Fibroblast of upper back skin (primary cell): ENCODE results near the gene POMT2.
A peak's percentile ranks its signal among the peaks of the same experiment; 100 is the strongest.
"Not testable (repeated sequence)": the region's sequence is repeated elsewhere in the genome, so short reads cannot be mapped to it uniquely, and the experiment has no call there.

ENCODE experiments used
- DNase-seq: peaks from one replicate; pipeline ENCODE4 v3.0.0-alpha.2; 2013

The POMT2 gene

GRCh38 chr14:77324816-77325745, 4.4 kb upstream of the POMT2 start:
- no peak for DNase-seq

GRCh38 chr14:77324289-77324688, 3.6 kb upstream of the POMT2 start:
- DNase-seq, result no peak

- DNase-seq, result no peak
These were observed 2.9 kb upstream of the POMT2 start for GRCh38 chr14:77323571-77323970.

GRCh38 chr14:77322951-77323350, 2.3 kb upstream of the POMT2 start:
- no peak for DNase-seq

GRCh38 chr14:77322250-77322902, 1.7 kb upstream of the POMT2 start:
- DNase-seq, result no peak

- no peak for DNase-seq
These were observed 1.3 kb downstream of the POMT2 start for GRCh38 chr14:77319422-77319821.

- DNase-seq, result not testable (repeated sequence)
These were observed 1.9 kb downstream of the POMT2 start for GRCh38 chr14:77318756-77319155.

- no peak for DNase-seq
These were observed 2.6 kb downstream of the POMT2 start for GRCh38 chr14:77318006-77318553.

GRCh38 chr14:77316872-77317301, 3.8 kb downstream of the POMT2 start:
- DNase-seq, result no peak

GRCh38 chr14:77316195-77316505, 4.5 kb downstream of the POMT2 start:
- DNase-seq, result no peak

- DNase-seq, result no peak
These were observed 5.9 kb downstream of the POMT2 start for GRCh38 chr14:77314539-77315457.

- peak; percentile 45 for DNase-seq
These were observed 6.6 kb downstream of the POMT2 start for GRCh38 chr14:77314043-77314442.

GRCh38 chr14:77313371-77313770, 7.3 kb downstream of the POMT2 start:
- DNase-seq, result no peak

GRCh38 chr14:77311217-77311616, 9.5 kb downstream of the POMT2 start:
- peak; percentile 42 for DNase-seq

GRCh38 chr14:77310026-77310425, 10.7 kb downstream of the POMT2 start:
- DNase-seq, result no peak

- DNase-seq, result no peak
These were observed 11.6 kb downstream of the POMT2 start for GRCh38 chr14:77309131-77309530.

GRCh38 chr14:77306851-77307496, 13.7 kb downstream of the POMT2 start:
- peak; percentile 31 for DNase-seq

GRCh38 chr14:77306416-77306815, 14.3 kb downstream of the POMT2 start:
- DNase-seq, result no peak

GRCh38 chr14:77305696-77306095, 15.0 kb downstream of the POMT2 start:
- DNase-seq, result no peak

- peak; percentile 82 for DNase-seq
These were observed 17.1 kb downstream of the POMT2 start for GRCh38 chr14:77303417-77304156.

- peak; percentile 23 for DNase-seq
These were observed 17.8 kb downstream of the POMT2 start for GRCh38 chr14:77302926-77303325.

GRCh38 chr14:77301103-77301502, 19.6 kb downstream of the POMT2 start:
- peak; percentile 75 for DNase-seq
